GM12878 (cell line): Measurements from ENCODE around the gene BTF3L4. TPM values are rescaled to one million over a fixed set of nuclear protein-coding genes. Genes with fewer than 3 reads are reported as not detected.

Source experiments
- BACH1 ChIP-seq: fragments of 450-650 bp; IDR thresholded peaks from 2 replicates; pipeline ENCODE4 v1.6.1; 2017; ENCODE audit warnings: mild to moderate bottlenecking, borderline replicate concordance
- BHLHE40 ChIP-seq, 2 experiments: fragments of 450-650 bp in 1 of 2; IDR thresholded peaks; 2 replicates each; pipeline ENCODE4 v1.6.1; 2011 to 2017; ENCODE audit warnings: low read depth in 2 of 2, borderline replicate concordance in 1 of 2, improper control_type of control experiment in 1 of 2, low read length in 1 of 2, mild to moderate bottlenecking in 1 of 2
- CBFB ChIP-seq: IDR thresholded peaks from 2 replicates; pipeline ENCODE4 v1.6.1; 2016; ENCODE audit warnings: antibody characterized with exemption, low read depth
- CHD2 ChIP-seq: IDR thresholded peaks from 2 replicates; pipeline ENCODE4 v1.6.1; 2011; ENCODE audit warnings: low read depth, low read length, improper control_type of control experiment, borderline replicate concordance
- CHD4 ChIP-seq: fragments of 200-600 bp; sonication (generic); IDR thresholded peaks from 2 replicates; pipeline ENCODE4 v1.6.1; 2016; ENCODE audit warnings: mild to moderate bottlenecking
- DPF2 ChIP-seq: fragments of 450-650 bp; IDR thresholded peaks from 2 replicates; pipeline ENCODE4 v1.6.1; 2017; ENCODE audit warnings: mild to moderate bottlenecking
- FOXM1 ChIP-seq: IDR thresholded peaks from 2 replicates; pipeline ENCODE4 v1.6.1; 2012; ENCODE audit warnings: low read depth, mild to moderate bottlenecking, inconsistent platforms, low read length, moderate library complexity
- HCFC1 ChIP-seq: fragments of 150-350 bp; IDR thresholded peaks from 2 replicates; pipeline ENCODE4 v1.6.1; 2014; ENCODE audit warnings: low read length
- HDAC2 ChIP-seq: fragments of 200-600 bp; sonication (generic); IDR thresholded peaks from 2 replicates; pipeline ENCODE4 v1.6.1; 2017
- HDAC6 ChIP-seq: fragments of 200-600 bp; sonication (generic); IDR thresholded peaks from one replicate; pipeline ENCODE4 v1.8.0; 2017; ENCODE audit warnings: antibody characterized with exemption; ENCODE audit not compliant: unreplicated experiment
- IRF4 ChIP-seq: IDR thresholded peaks from 2 replicates; pipeline ENCODE4 v1.6.1; 2011; ENCODE audit warnings: low read depth, low read length
- KAT2A ChIP-seq: conservative IDR thresholded peaks from 2 replicates; pipeline ENCODE4 v1.6.1; 2011; ENCODE audit warnings: low read depth, low read length; ENCODE audit not compliant: control insufficient read depth
- KLF5 ChIP-seq: fragments of 450-650 bp; IDR thresholded peaks from 2 replicates; pipeline ENCODE4 v1.6.1; 2014; ENCODE audit warnings: mild to moderate bottlenecking; ENCODE audit not compliant: partially characterized antibody
- MTA2 ChIP-seq: fragments of 450-650 bp; IDR thresholded peaks from 2 replicates; pipeline ENCODE4 v1.6.1; 2016; ENCODE audit warnings: low read depth, mild to moderate bottlenecking, moderate library complexity
- MYB ChIP-seq: fragments of 150-350 bp; IDR thresholded peaks from 2 replicates; pipeline ENCODE4 v1.6.1; 2014; ENCODE audit warnings: mild to moderate bottlenecking, low read depth, low read length, borderline replicate concordance
- NR2F1 ChIP-seq: fragments of 450-650 bp; conservative IDR thresholded peaks from 2 replicates; pipeline ENCODE4 v1.6.1; 2017; ENCODE audit warnings: mild to moderate bottlenecking
- NRF1 ChIP-seq: conservative IDR thresholded peaks from 2 replicates; pipeline ENCODE4 v1.6.1; 2011; ENCODE audit warnings: mild to moderate bottlenecking, low read depth, low read length, improper control_type of control experiment
- PAX5 ChIP-seq: IDR thresholded peaks from 2 replicates; pipeline ENCODE4 v1.6.1; 2011; ENCODE audit warnings: low read depth, low read length, borderline replicate concordance
- POLR2AphosphoS5 ChIP-seq: IDR thresholded peaks from 2 replicates; pipeline ENCODE4 v1.6.1; 2011; ENCODE audit warnings: mild to moderate bottlenecking, low read length, inconsistent platforms
- RAD21 ChIP-seq: IDR thresholded peaks from 2 replicates; pipeline ENCODE4 v1.6.1; 2011; ENCODE audit warnings: mild to moderate bottlenecking, low read depth, low read length, moderate library complexity; ENCODE audit not compliant: insufficient read depth
- RUNX3 ChIP-seq: IDR thresholded peaks from 2 replicates; pipeline ENCODE4 v1.6.1; 2012; ENCODE audit warnings: low read length, inconsistent platforms
- SIN3A ChIP-seq: IDR thresholded peaks from 2 replicates; pipeline ENCODE4 v1.6.1; 2012; ENCODE audit warnings: low read depth, low read length, improper control_type of control experiment
- SMAD1 ChIP-seq: fragments of 450-650 bp; IDR thresholded peaks from 2 replicates; pipeline ENCODE4 v1.6.1; 2018; ENCODE audit warnings: mild to moderate bottlenecking, low read depth; ENCODE audit not compliant: partially characterized antibody
- STAT3 ChIP-seq: IDR thresholded peaks from 2 replicates; pipeline ENCODE4 v1.6.1; 2011; ENCODE audit warnings: low read depth, low read length, improper control_type of control experiment
- TCF7 ChIP-seq: IDR thresholded peaks from 2 replicates; pipeline ENCODE4 v1.6.1; 2014; ENCODE audit warnings: antibody characterized with exemption, borderline replicate concordance
- YY1 ChIP-seq: IDR thresholded peaks from 2 replicates; pipeline ENCODE4 v1.6.1; 2011; ENCODE audit warnings: low read depth, mild to moderate bottlenecking, low read length
- polyA plus RNA-seq, 11 experiments: library from polyadenylated mRNA; depleted of rRNA in 4 of 11; unstranded in 6 of 11; stranded (reverse) in 5 of 11; fragments of >200 nt; fragmentation: Nextera tagmentation in 4 of 11; fragmentation: Illumina TruSeq in 1 of 11; extraction: Ambion mirVana in 4 of 11; extraction: Trizol in 1 of 11; gene quantifications; 1 replicate in 1 of 11; 2 replicates in 10 of 11; pipeline versions ENCODE4 v1.2.1 to v1.2.3, GENCODE V29; 2011 to 2016; ENCODE audit warnings: inconsistent platforms in 2 of 11, missing spikeins in 2 of 11, low read depth in 1 of 11
- total RNA-seq, 4 experiments: library from RNA; depleted of rRNA in 3 of 4; stranded (reverse); fragments of >200 nt in 3 of 4; fragmentation: Illumina TruSeq in 1 of 4; extraction: Trizol in 1 of 4; gene quantifications; 2 replicates each; pipeline versions ENCODE4 v1.2.1 to v1.2.3, GENCODE V29; 2013 to 2021
- TF ChIP-seq, protein P1 (sequence below): fragments of 450-650 bp; IDR thresholded peaks from 2 replicates; pipeline ENCODE4 v1.6.1; 2016; ENCODE audit warnings: mild to moderate bottlenecking
- TF ChIP-seq, protein P2 (sequence below): fragments of 450-650 bp; IDR thresholded peaks from 2 replicates; pipeline ENCODE4 v1.6.1; 2018; ENCODE audit warnings: borderline replicate concordance, mild to moderate bottlenecking; ENCODE audit not compliant: partially characterized antibody

BTF3L4 gene
- total and polyA plus RNA-seq, 10 of the 15 experiments (the other 5 are each of a cell fraction or from before 2014, with no cell fraction given) = 25.0 to 76.9 (median 66.8) TPM

DNA sequence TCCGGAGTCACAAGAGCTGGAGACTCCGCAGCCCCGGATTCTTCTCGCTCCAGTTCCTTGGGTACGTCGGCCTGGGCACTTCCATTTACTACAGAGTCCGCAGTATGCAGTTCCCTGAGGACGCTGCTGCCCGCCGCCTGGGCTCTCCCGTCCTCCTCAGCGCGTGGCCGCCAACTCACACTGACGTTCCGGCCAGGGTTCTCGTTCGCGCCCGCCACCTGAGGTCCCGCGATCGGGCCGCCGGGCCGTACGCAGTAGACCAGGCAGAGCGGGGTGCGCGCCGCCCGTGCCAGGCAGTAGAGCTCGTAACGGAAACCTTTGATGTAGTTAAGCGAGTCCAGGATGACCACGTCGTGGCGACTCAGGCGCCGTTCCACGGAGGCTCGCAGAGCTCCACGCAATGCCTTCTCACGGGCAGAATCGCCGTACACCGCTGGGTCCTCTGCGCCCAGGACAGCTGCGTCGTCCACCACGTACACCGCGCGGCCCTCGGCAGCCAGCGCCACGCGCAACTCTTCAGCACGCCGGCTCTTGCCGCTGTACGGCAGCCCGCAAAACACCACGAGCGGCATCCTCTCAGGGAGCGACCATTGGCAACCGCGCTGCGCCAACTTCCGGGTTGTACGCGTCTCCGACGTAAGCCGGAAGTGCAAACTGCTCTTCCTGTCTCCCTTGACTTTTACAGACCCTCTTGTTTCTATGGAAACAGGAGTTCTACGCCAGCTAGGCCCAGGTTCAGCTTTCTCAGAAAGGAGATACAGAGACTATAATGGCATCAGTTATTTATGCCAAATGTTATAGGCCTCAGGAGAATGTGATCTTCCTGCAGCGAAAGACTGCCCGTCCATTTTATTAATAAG lies 22.7 kb upstream of the BTF3L4 start, which contains the start of gene KTI12 (continued):
- TF ChIP-seq, protein P1, sequence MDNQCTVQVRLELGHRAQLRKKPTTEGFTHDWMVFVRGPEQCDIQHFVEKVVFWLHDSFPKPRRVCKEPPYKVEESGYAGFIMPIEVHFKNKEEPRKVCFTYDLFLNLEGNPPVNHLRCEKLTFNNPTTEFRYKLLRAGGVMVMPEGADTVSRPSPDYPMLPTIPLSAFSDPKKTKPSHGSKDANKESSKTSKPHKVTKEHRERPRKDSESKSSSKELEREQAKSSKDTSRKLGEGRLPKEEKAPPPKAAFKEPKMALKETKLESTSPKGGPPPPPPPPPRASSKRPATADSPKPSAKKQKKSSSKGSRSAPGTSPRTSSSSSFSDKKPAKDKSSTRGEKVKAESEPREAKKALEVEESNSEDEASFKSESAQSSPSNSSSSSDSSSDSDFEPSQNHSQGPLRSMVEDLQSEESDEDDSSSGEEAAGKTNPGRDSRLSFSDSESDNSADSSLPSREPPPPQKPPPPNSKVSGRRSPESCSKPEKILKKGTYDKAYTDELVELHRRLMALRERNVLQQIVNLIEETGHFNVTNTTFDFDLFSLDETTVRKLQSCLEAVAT = peak; percentile 97
- TF ChIP-seq, protein P2, sequence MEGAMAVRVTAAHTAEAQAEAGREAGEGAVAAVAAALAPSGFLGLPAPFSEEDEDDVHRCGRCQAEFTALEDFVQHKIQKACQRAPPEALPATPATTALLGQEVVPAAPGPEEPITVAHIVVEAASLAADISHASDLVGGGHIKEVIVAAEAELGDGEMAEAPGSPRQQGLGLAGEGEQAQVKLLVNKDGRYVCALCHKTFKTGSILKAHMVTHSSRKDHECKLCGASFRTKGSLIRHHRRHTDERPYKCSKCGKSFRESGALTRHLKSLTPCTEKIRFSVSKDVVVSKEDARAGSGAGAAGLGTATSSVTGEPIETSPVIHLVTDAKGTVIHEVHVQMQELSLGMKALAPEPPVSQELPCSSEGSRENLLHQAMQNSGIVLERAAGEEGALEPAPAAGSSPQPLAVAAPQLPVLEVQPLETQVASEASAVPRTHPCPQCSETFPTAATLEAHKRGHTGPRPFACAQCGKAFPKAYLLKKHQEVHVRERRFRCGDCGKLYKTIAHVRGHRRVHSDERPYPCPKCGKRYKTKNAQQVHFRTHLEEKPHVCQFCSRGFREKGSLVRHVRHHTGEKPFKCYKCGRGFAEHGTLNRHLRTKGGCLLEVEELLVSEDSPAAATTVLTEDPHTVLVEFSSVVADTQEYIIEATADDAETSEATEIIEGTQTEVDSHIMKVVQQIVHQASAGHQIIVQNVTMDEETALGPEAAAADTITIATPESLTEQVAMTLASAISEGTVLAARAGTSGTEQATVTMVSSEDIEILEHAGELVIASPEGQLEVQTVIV = peak; percentile 96
- TF ChIP-seq CHD4 (no peak), KAT2A (no peak), HDAC6 (no peak), STAT3 (no peak), IRF4 (0 out of 2 replicates have a peak, but pooled peaks have one; percentile 15), NRF1 (no peak), NR2F1 (no peak; the same call in 1 of the 2 replicates), SIN3A (no peak), CHD2 (peak; percentile 16; the same call in 1 of the 2 replicates), FOXM1 (no peak), BACH1 (peak; percentile 86), DPF2 (peak; percentile 25; the same call in 1 of the 2 replicates), RAD21 (no peak), SMAD1 (no peak), YY1 (peak; percentile 96), TCF7 (peak; percentile 20; the same call in 1 of the 2 replicates), CBFB (peak; percentile 86; the same call in 1 of the 2 replicates), KLF5 (peak; percentile 76), RUNX3 (peak; percentile 73), MYB (no peak), PAX5 (peak; percentile 54; the same call in 1 of the 2 replicates), MTA2 (no peak), POLR2AphosphoS5 (peak; percentile 97), HDAC2 (no peak), BHLHE40 (IDR thresholded peaks at IDR 0.05; ENCODE audit: borderline replicate concordance in 1 of 2, low read depth in 2 of 2, low read length in 1 of 2) (peak; percentile 7 to 72; a peak in 2 of 4 replicates), HCFC1 (peak; percentile 69)
